ENCODE data around the gene KAT6B.

Gene KAT6B

DNA sequence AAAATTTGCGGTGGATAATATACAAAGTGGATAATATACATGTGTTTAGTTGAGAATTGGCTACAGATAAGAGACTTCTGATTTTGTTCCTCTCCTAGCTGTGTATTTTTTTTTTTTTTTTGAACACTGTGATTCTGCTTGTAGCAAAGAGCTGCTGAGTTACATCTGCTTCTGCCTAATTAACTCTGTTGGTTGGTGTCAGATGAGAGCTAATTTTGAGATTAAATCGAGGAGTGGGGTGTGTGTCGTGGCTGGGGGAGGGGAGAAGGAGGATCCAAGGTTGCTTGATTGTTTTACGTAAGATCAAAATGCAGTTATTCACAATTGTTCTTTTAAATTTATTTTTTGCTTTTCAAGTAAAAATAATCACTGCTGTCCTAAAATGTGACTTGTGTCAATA is 11.3 kb downstream of the KAT6B start:
- no peak for DNase-seq (ENCODE audit: low read depth, low spot score)
- POLR2A ChIA-PET, result no interaction called here
- no peak overlapping the region for H3K4me3 ChIP-seq (ENCODE audit: low read depth, low read length)
- no peak for TF ChIP-seq CTCF (IDR thresholded peaks at IDR 0.05; ENCODE audit: insufficient read depth, low read length, missing control alignments)
- CTCF ChIA-PET, result interaction anchor here (0.7 kb wide), 1 partner anchor 262 kb away, joined by 3 read pairs; no protein-coding TSS in a partner anchor

GRCh38 chr10:74839708-74840107 is 13.3 kb downstream of the KAT6B start:
- no peak overlapping the region for H3K4me3 ChIP-seq (ENCODE audit: low read depth, low read length)
- TF ChIP-seq CTCF (IDR thresholded peaks at IDR 0.05; ENCODE audit: insufficient read depth, low read length, missing control alignments), result no peak
- ChIA-PET POLR2A (no interaction called here), CTCF (no interaction called here)
- DNase-seq (ENCODE audit: low read depth, low spot score), result no peak

DNA sequence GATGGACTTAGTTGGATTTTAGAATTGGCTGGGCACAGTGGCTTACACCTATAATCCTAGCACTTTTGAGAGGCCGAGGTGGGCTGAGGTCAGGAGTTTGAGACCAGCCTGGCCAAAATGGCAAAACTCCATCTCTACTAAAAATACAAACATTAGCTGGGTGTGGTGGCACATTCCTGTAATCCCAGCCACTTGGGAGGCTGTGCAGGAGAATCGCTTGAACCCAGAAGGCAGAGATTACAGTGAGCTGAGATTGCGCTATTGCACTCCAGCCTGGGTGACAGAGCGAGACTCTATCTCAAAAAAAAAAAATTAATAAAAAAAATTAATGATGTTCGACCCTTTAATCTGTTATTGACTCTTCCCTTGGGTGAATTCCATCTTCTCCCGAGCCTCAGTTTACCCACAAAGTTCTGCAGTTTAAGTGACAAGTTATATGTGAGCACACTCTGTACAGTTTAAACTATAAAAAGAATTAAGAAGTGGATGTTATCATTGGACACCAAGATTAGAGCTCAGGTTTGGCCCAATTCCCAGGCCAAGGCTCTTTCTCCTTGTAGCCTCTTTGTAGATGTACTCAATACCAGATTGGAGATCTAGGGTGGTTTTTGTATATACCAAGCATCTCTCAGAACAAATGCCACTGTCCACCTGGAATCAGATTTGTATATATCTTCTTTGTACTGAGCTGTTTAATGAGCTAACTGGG is 15.0 kb downstream of the KAT6B start:
- ChIA-PET POLR2A (interaction anchor here (0.9 kb wide), 1 partner anchor 17 kb away, joined by 3 read pairs; no protein-coding TSS in a partner anchor), CTCF (interaction anchor here (1.1 to 1.8 kb wide), 3 partner anchors 12 to 597 kb away, joined by 3 to 4 read pairs (median 3); no protein-coding TSS in a partner anchor)
- TF ChIP-seq CTCF (IDR thresholded peaks at IDR 0.05; ENCODE audit: insufficient read depth, low read length, missing control alignments), result no peak
- H3K4me3 ChIP-seq (ENCODE audit: low read depth, low read length), result no peak overlapping the region
- DNase-seq (ENCODE audit: low read depth, low spot score), result no peak

DNA sequence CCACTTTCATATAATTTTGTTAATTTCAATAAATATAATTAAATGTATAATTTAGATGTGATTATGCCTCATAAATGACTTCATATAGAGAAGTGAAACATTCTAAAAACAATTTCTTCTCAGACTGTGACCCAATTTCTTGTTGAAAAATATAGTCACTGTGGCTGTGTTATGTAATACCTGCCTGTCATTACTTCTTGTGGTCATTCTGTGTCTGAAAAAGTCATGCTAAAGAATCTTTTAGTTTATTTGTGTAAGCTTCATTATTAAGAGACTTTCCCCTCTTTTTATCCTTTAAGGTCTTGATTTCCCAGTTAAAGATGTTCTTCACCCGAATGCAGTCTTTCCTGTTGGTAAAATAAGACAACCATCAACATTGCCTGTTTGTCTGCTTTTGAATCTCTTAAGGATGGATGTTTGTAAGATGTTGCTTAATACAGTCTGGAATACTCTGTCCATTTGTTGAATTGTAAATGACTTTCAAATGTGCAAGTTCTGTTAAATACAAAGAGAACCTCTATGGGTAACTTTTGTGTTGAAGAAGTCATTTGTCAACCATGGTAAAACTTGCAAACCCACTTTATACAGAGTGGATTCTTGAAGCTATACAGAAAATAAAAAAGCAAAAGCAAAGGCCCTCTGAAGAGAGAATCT is 16.0 kb downstream of the KAT6B start:
- CTCF ChIA-PET, result interaction anchor here (1.1 to 1.8 kb wide), 2 partner anchors 14 to 598 kb away, joined by 3 to 4 read pairs; no protein-coding TSS in a partner anchor
- H3K4me3 ChIP-seq (ENCODE audit: low read depth, low read length), result no peak overlapping the region
- TF ChIP-seq CTCF (IDR thresholded peaks at IDR 0.05; ENCODE audit: insufficient read depth, low read length, missing control alignments), result no peak
- DNase-seq (ENCODE audit: low read depth, low spot score), result no peak
- POLR2A ChIA-PET, result interaction anchor here (0.6 kb wide), 1 partner anchor 220 kb away, joined by 3 read pairs; no protein-coding TSS in a partner anchor

DNA sequence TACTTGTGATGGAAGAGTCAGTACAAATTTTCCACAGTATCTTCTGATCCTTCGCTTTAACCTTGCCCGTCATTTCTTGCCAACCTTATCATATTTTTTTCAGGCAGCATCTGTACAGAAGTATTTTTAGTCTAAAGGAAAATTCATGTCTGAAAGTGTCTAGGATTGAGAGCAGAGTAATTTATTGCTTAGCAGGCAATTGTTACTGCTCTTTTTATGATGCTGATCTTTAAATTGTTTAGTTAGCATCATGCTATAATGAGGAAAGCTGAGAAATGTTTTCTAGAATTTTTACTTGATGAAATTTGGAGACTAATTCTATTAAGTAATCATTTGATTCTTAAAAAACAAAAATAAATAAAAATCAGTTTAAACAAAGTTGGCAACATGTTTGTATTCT is 20.6 kb downstream of the KAT6B start:
- no peak for DNase-seq (ENCODE audit: low read depth, low spot score)
- H3K4me3 ChIP-seq (ENCODE audit: low read depth, low read length), result no peak overlapping the region
- TF ChIP-seq CTCF (IDR thresholded peaks at IDR 0.05; ENCODE audit: insufficient read depth, low read length, missing control alignments), result no peak
- CTCF ChIA-PET, result interaction anchor here (0.8 kb wide), 1 partner anchor 20 kb away, joined by 4 read pairs; the partner anchor contains the start of gene KAT6B
- POLR2A ChIA-PET, result no interaction called here

DNA sequence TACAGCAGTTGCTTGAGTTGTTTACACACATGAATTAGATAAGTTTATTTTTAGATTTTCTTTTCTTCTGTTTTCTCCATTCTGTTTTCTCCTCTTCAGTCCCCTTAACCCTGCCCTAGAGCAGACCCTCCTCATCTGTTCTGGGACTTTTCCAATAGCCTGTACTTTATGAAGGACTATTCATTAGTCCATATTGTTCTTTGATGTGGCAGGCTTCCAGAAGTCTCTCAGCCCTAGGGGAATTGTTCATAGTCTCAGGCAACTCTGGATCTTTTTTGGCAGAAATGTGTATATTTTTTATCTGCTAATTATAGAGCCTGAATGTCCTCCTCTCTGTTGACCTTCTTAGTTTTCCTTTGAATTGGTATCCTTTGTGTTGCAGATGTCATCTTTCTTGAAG is 25.4 kb downstream of the KAT6B start:
- no peak for TF ChIP-seq CTCF (IDR thresholded peaks at IDR 0.05; ENCODE audit: insufficient read depth, low read length, missing control alignments)
- ChIA-PET POLR2A (no interaction called here), CTCF (interaction anchor here (0.7 to 0.8 kb wide), 2 partner anchors 189 to 555 kb away, joined by 3 to 4 read pairs; no protein-coding TSS in a partner anchor)
- H3K4me3 ChIP-seq (ENCODE audit: low read depth, low read length), result no peak overlapping the region
- DNase-seq (ENCODE audit: low read depth, low spot score), result no peak
